ENCODE measurements around the gene ZBTB4.

The ZBTB4 gene

GRCh38 chr17:7440834-7441195, 38.6 kb downstream of the ZBTB4 start:
- DNase-seq (ENCODE audit: low spot score): no peak

- no peak for DNase-seq (ENCODE audit: low spot score)
Observed at GRCh38 chr17:7440113-7440833, 39.2 kb downstream of the ZBTB4 start.

- DNase-seq (ENCODE audit: low spot score): no peak
Observed at GRCh38 chr17:7439462-7440112, 39.8 kb downstream of the ZBTB4 start, which contains the start of gene FGF11. FGF11 (plus strand) TSS chr17:7439512; CDS start chr17:7439621, 109 bp downstream.

GRCh38 chr17:7438656-7439460, 40.6 kb downstream of the ZBTB4 start:
- no peak for DNase-seq (ENCODE audit: low spot score)

- DNase-seq (ENCODE audit: low spot score): no peak
Observed at GRCh38 chr17:7437950-7438614, 41.3 kb downstream of the ZBTB4 start.

GRCh38 chr17:7437369-7437863, 42.0 kb downstream of the ZBTB4 start:
- no peak for DNase-seq (ENCODE audit: low spot score)

GRCh38 chr17:7436556-7437368, 42.7 kb downstream of the ZBTB4 start:
- DNase-seq (ENCODE audit: low spot score): peak; percentile 29

GRCh38 chr17:7435676-7436555, 43.5 kb downstream of the ZBTB4 start:
- no peak for DNase-seq (ENCODE audit: low spot score)

GRCh38 chr17:7432296-7432695, 47.1 kb downstream of the ZBTB4 start:
- no peak for DNase-seq (ENCODE audit: low spot score)

GRCh38 chr17:7431231-7431630, 48.2 kb downstream of the ZBTB4 start:
- DNase-seq (ENCODE audit: low spot score): no peak

GRCh38 chr17:7429722-7430121, 49.7 kb downstream of the ZBTB4 start:
- no peak for DNase-seq (ENCODE audit: low spot score)

- DNase-seq (ENCODE audit: low spot score): no peak
Observed at GRCh38 chr17:7428557-7428956, 50.9 kb downstream of the ZBTB4 start, which contains the start of gene SPEM3. SPEM3 (plus strand) TSS chr17:7428857; CDS start chr17:7428903, 46 bp downstream.

GRCh38 chr17:7427549-7427948, 51.9 kb downstream of the ZBTB4 start:
- no peak for DNase-seq (ENCODE audit: low spot score)

- DNase-seq (ENCODE audit: low spot score): no peak
Observed at GRCh38 chr17:7426896-7427489, 52.4 kb downstream of the ZBTB4 start.

GRCh38 chr17:7426203-7426863, 53.1 kb downstream of the ZBTB4 start:
- DNase-seq (ENCODE audit: low spot score): no peak

GRCh38 chr17:7425756-7426155, 53.7 kb downstream of the ZBTB4 start:
- no peak for DNase-seq (ENCODE audit: low spot score)

- no peak for DNase-seq (ENCODE audit: low spot score)
Observed at GRCh38 chr17:7425316-7425715, 54.1 kb downstream of the ZBTB4 start, which contains the start of gene SPEM2. SPEM2 (plus strand) TSS chr17:7425616; CDS start chr17:7425689, 73 bp downstream.

- DNase-seq (ENCODE audit: low spot score): no peak
Observed at GRCh38 chr17:7423679-7424078, 55.8 kb downstream of the ZBTB4 start.

- DNase-seq (ENCODE audit: low spot score): no peak
Observed at GRCh38 chr17:7421186-7421585, 58.2 kb downstream of the ZBTB4 start.

All from COLO829 (cell line).